Stimulated activated CD8-positive, alpha-beta memory T cell treated with anti-CD3 and anti-CD28 coated beads, Interleukin-4, amount 100 ng/mL, for 48 hours (primary cell): Measurements from ENCODE around the gene SEC31A.
A peak's percentile ranks its signal among the peaks of the same experiment; 100 is the strongest.
"Not testable (repeated sequence)": the region's sequence is repeated elsewhere in the genome, so short reads cannot be mapped to it uniquely, and the experiment has no call there.

ENCODE experiments used
- DNase-seq: peaks from one replicate; pipeline ENCODE4 v3.0.0-alpha.2; 2020

SEC31A gene

GRCh38 chr4:82890901-82891706, at the start of gene SEC31A:
Gene SEC31A (minus strand): TSS chr4:82891153. CDS start chr4:82881936, 9,217 bp downstream.
- peak; percentile 98 for DNase-seq

DNA sequence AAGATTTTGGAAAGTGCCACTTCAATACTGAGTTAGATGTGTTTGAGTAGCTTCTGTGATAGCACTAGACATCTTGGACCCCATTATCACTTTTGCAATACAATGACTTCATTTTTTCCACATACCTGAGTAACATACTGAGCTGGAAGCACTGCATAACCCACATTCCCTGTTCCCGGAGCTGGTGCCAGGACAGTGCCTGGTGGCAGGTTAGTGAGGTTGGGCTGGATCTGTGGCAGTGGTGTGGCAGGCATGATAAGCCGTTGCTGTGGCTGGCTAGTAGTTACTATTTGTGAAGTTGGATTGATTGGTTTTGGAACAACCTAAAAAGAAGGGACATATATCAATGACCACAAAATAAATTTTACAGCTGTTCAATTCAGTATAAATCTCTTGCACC, 48.5 kb upstream of the SEC31A start:
- DNase-seq = no peak

GRCh38 chr4:82934441-82934840, 43.5 kb upstream of the SEC31A start:
- no peak for DNase-seq

DNA sequence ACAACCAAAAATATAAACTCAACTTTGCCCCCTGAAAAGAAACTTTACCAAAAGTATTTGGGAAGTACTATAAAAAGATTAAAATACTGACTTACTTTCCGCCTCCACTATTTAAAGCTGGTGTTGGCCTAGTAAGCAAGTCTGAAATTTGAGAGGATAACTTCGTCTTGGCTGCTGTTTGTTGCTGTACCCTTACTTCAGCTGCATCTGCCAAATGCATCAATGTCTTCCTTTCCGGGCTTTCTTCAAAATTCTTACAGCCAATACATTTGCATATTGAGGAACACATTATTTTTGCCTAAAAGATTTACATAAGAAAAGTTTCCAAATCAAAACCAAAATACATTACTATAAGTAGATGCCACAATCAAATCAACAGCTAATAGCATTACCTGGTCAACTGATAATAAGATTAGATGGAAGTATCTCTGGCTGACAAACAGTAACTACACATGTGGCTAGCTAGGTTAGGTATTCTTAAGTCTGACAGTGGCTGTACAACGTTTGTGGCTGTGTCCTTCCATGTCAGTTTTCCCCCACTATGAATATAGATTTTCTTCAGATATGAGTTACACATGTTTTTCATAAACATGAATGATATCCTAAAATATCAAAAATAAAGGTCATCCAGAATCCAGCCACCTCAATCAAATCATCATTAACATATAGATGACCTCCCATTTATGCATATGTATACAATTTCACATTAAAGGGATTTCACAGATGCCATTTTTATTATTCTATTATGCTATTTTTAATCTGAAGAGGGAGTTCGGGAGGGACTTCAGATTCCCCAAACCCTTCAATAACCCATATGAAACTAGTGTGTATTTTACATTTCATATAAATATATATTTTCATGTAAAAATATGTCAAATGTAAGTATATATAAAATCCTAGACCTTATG, 40.1 kb upstream of the SEC31A start:
- no peak for DNase-seq

- DNase-seq = no peak
These were observed 30.8 kb upstream of the SEC31A start for GRCh38 chr4:82921795-82922194.

GRCh38 chr4:82919386-82919785, 28.4 kb upstream of the SEC31A start:
- no peak for DNase-seq

- no peak for DNase-seq
These were observed 27.1 kb upstream of the SEC31A start for GRCh38 chr4:82918091-82918490.

DNA sequence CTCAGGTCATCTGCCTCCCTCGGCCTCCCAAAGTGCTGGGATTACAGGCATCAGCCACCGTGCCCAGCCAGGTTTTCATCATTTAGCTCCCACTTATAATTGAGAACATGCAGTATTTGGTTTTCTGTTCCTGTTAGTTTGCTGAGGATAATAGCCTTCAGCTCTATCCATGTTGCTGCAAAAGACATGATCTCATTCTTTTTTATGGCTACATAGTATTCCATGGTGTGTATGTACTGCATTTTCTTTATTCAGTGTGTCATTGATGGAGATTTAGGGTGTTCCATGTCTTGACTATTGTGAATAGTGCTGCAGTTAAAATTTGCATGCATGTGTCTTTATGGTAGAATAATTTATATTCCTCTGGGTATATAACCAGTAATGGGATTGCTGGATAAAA, 23.0 kb upstream of the SEC31A start:
- DNase-seq = not testable (repeated sequence)

- no peak for DNase-seq
These were observed 22.4 kb upstream of the SEC31A start for GRCh38 chr4:82913305-82913704.

DNA sequence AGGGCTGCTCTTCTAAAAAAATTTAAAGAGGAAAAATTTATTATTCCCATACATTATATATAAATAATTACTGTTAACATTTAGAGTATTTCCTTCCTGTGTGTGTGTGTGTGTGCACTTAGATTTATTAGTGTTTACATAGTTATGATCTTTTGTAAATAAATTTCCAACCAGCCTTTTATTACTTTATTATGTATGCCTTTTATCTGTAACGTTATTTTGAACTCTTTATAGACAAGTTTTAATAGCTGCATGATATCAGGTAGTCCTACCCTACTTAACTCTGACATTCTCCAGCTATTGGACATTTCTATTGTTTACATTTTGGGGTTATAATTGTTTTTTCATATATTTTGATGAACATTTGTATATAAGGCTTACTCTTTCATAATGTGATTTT, 18.4 kb upstream of the SEC31A start:
- DNase-seq = no peak

GRCh38 chr4:82906469-82906868, 15.5 kb upstream of the SEC31A start:
- no peak for DNase-seq

DNA sequence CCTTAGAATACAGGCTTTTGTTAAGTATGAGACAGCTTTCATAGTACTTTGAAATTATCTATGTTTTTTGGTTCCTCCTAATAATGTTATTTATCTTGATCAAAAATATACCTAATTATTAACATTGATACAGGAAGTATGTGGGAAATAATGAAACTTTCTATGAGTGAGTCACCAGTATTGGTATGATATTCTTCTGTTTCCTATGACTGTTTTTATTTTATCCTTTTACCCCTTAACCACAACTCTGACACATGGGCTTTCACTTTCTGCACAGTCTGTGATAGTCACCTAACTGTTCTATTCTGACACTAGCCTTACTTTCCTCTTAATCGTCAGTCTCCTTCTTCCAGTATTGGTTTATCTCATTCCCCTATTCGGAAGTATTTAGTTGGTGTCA, 14.3 kb upstream of the SEC31A start:
- no peak for DNase-seq

GRCh38 chr4:82903737-82904136, 12.8 kb upstream of the SEC31A start:
- no peak for DNase-seq

DNA sequence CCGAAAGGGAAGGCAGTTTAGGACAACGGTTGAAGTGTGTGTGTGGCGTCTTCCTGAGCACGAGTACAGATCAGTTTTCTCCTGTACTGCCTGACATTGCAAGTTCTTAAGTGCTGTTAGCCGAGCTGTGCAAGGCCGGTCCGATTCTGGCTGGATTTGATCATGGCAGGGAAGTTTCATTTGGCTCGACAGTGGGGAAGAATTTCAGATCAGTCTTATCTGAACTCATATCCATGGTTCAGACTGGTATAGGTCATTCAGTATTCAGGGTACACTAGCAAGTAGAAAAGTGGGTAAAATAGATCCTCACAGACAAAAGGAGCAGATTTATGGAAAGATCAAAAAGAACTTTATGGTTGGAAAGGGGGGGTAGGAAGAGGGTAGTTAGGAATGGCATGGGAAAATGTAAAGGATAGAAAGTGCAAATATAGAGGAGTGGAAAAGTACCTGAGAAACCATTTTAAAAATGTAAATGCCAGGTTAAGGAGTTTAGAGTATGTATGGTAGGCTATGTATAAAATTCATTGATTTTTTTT, 10.3 kb upstream of the SEC31A start:
- no peak for DNase-seq

- DNase-seq = peak; percentile 96
These were observed 9.6 kb upstream of the SEC31A start, which contains the start of gene THAP9 for GRCh38 chr4:82900411-82901182. Gene THAP9 (plus strand): TSS chr4:82900735. CDS start chr4:82900803, 68 bp downstream.

DNA sequence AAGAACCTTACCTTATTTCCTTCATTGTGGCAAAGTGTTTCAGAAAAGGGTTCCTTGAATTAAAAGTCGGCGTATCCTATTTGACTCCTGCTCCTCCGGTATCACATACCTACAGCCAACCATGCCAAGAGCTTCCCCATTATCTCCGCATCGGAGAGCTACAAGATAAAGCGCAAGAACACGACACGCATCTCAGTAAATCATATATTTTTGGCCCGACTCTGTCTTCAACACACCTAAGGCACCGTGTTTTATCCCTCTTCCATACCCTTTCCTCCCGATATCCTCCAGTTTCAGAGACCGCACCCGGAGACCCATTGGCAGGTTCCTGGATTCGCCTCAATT, 9.1 kb upstream of the SEC31A start:
- no peak for DNase-seq

DNA sequence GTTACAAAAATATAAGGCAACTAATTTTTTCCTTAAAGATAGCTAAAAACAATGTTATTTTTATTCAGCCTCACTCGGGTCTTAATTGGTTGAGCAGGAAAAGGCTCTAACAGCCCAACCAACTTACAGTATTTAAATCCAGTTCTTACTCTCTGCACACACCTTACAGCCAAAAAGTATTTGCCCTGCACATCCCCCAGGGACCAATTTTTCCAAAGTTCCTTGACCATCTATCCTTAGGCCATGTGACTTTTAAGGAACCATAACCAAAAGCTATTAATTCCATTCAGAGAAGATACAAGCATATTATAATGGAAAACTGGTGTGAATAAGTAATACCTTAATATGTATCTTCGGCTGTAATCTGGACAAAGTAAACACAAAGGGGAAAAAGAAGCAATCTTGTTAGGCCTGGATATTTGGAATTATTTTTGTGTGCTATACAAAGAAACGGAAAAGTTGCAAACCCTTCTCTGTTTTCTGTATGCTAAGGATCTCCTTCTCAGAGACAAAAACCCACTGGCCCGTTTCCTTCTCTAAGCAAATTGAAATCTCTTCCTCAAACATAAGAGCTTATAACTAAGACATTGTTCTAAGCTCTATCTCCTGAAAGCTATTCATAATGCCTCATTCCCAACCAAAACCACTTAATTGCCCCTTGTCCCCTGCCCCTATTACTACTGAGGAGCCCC, 8.6 kb upstream of the SEC31A start:
- no peak for DNase-seq

DNA sequence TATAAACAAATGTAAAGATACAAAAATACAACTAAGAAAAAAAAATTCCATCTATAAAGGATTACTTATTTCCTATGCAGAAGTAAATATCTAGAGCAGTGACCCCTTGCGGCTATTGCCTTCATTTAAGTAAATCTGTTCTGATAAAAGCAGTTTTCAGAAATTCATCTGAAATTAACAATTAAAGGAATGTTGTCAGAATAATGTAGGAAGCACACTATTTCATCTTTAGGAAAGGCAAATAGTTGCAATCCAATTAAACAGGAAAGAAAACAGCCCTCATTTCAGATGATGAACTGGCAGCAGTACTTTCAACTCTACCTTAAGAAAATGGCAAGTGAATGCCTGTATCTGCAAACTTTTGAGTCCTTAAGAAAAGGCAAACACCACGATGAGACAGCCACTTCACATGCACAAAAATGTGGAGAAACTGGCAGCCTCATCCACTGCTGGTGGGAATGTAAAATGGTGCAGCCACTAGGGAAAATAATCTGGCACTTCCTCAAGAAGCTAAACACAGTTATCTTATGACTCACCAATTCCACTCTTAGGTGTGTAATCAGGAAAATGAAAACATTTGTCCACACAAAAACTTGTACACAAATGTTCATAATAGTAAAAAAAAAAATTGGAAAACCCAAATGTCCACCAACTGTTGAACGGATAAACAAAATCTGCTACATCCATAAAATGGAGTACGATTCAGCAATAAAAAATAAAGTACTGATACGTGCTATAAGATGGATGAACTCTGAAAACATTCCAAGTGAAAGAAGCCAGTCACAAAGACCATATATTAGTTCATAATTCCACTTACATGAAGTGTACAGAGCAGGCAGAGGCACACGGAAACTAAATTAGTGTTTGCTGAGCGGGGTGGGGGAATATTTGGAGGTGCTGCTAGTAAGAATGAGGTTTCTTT, 7.6 kb upstream of the SEC31A start:
- no peak for DNase-seq

GRCh38 chr4:82896755-82897154, 5.8 kb upstream of the SEC31A start:
- no peak for DNase-seq

GRCh38 chr4:82893942-82894341, 3.0 kb upstream of the SEC31A start:
- DNase-seq = no peak

GRCh38 chr4:82892467-82892802, 1.5 kb upstream of the SEC31A start:
- DNase-seq = no peak
